Activated naive CD8-positive, alpha-beta T cell treated with anti-CD3 and anti-CD28 coated beads, Interleukin-2, amount 50 U/mL, for 16 hours (primary cell): ENCODE measurements around the gene RETREG3.
"Not testable (repeated sequence)": the region's sequence is repeated elsewhere in the genome, so short reads cannot be mapped to it uniquely, and the experiment has no call there.

Experiments used
- DNase-seq: peaks from one replicate; pipeline ENCODE4 v3.0.0-alpha.2; 2020; ENCODE audit warnings: low read depth, low spot score

RETREG3 gene

GRCh38 chr17:42553161-42553818 is 55.9 kb downstream of the RETREG3 start:
- DNase-seq, result no peak

GRCh38 chr17:42552736-42553135 is 56.4 kb downstream of the RETREG3 start, which contains the start of gene HSD17B1:
TSS of gene HSD17B1 (plus strand) at chr17:42552923. CDS start at chr17:42552934, 11 bp downstream.
- not testable (repeated sequence) for DNase-seq

- no peak for DNase-seq
Measured at GRCh38 chr17:42548993-42549755, 60.0 kb downstream of the RETREG3 start.

- DNase-seq, result peak; percentile 64
Measured at GRCh38 chr17:42548070-42548837, 60.9 kb downstream of the RETREG3 start.

- no peak for DNase-seq
Measured at GRCh38 chr17:42547698-42548069, 61.5 kb downstream of the RETREG3 start.

GRCh38 chr17:42547001-42547461 is 62.1 kb downstream of the RETREG3 start:
- no peak for DNase-seq

- not testable (repeated sequence) for DNase-seq
Measured at GRCh38 chr17:42545755-42546505, 63.2 kb downstream of the RETREG3 start.

- no peak for DNase-seq
Measured at GRCh38 chr17:42544874-42545283, 64.3 kb downstream of the RETREG3 start.

GRCh38 chr17:42543190-42544079 is 65.7 kb downstream of the RETREG3 start:
- no peak for DNase-seq

- DNase-seq, result no peak
Measured at GRCh38 chr17:42541041-42541833, 67.9 kb downstream of the RETREG3 start.

GRCh38 chr17:42540558-42540957 is 68.6 kb downstream of the RETREG3 start:
- DNase-seq, result not testable (repeated sequence)

GRCh38 chr17:42538482-42538881 is 70.7 kb downstream of the RETREG3 start:
- no peak for DNase-seq

GRCh38 chr17:42537826-42538451 is 71.2 kb downstream of the RETREG3 start:
- DNase-seq, result no peak

- DNase-seq, result no peak
Measured at GRCh38 chr17:42537156-42537805, 71.9 kb downstream of the RETREG3 start.

- peak; percentile 38 for DNase-seq
Measured at GRCh38 chr17:42536372-42537155, 72.6 kb downstream of the RETREG3 start.

- peak; percentile 64 for DNase-seq
Measured at GRCh38 chr17:42536048-42536371, 73.2 kb downstream of the RETREG3 start, which contains the start of gene NAGLU. TSS of gene NAGLU (plus strand) at chr17:42536241. CDS start at chr17:42536273, 32 bp downstream.

- no peak for DNase-seq
Measured at GRCh38 chr17:42535155-42536047, 73.8 kb downstream of the RETREG3 start.
